Stimulated activated CD4-positive, alpha-beta T cell treated with anti-CD3 and anti-CD28 coated beads, Interleukin-4, amount 100 ng/mL, for 48 hours (primary cell): Measurements from ENCODE around the gene SPNS1.

ENCODE experiments used
- DNase-seq, 2 donors: peaks; one replicate each; pipeline ENCODE4 v3.0.0-alpha.2; 2020; ENCODE audit warnings: low read depth in 2 of 2

SPNS1 gene

GRCh38 chr16:29028457-29029167, 54.0 kb downstream of the SPNS1 start:
- no peak for DNase-seq

DNA sequence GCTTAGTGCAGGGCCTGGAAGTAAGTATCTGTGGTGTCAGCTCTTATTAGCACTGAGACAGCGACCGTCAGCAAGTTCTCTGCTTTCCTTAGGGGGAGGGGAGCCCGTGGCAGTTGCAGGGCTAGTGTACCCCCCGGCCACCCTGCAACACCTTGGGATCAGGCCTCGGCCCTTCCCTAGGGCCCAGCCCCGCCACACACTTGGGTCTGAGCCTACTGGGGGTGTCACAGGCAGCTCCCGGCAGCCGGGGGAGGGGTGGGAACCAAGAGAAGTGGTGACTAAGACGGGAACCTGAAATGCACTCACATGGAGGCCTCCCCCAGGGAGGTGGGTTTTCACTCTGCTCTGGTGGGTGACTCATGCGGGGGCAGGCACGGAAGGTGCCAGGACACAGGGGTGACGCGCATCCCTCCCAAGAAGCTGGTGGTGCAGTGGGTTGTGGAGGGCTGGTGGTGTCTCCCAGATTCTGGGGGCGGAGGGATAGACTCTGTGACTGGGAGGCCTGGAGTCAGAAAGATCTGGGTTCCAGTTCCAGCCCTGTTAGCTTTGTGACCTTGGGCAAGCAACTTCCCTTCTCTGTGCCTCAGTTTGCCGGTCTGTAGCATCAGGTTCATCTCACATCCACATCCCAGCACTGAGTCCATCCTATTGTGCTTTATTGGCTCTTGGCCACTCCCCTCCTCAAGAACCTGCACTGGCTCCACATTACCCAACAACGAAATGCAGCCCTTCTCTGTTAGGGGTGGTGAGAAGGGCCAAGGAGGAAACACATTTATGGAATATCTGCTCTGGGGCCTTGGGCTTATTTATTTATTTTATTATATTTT, 54.8 kb downstream of the SPNS1 start:
- peak; percentile 81 to 91 for DNase-seq

DNA sequence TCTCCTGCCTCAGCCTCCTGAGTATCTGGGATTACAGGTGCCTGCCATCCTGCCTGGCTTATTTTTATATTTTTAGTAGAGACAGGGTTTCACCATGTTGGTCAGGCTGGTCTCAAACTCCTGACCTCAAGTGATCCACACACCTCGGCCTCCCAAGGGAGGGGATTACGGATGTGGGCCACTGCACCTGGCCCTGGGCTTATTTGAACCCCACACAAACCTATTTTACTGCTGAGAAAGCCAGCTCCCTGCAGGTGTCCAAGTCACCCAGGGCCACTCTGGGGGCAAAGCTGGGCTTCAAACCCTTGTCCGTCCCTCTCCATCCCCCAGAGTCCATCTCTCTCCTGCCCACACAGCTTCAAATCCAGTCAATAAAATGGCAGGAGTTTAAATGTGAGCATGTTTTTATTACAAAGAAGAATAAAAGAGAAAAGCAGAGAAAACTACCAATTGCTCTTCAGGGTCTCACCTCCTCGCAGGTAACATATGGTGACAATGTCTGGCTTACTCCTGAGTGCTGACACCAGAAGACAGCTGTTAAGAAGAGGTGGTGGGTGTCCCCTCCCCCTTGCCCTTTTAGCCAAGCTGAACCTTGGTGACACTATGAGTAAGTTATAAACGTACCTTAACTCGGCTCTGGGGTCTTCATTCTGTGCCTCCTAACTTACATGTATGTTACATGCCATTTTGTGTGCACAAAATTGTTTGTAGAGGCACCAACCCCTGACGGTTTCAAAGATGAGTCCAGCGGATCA, 55.7 kb downstream of the SPNS1 start:
- DNase-seq = no peak
